ENCODE measurements around the gene PHACTR2.
"Not testable (repeated sequence)": the region's sequence is repeated elsewhere in the genome, so short reads cannot be mapped to it uniquely, and the experiment has no call there.

Gene PHACTR2

GRCh38 chr6:143822584-143823024 lies 144.8 kb downstream of the PHACTR2 start:
- DNase-seq: no peak

- no peak for DNase-seq
These were observed 145.8 kb downstream of the PHACTR2 start for GRCh38 chr6:143823548-143823947.

GRCh38 chr6:143828572-143828971 lies 150.8 kb downstream of the PHACTR2 start:
- DNase-seq: no peak

- DNase-seq: no peak
These were observed 158.4 kb downstream of the PHACTR2 start for GRCh38 chr6:143836150-143836549.

GRCh38 chr6:143838395-143838794 lies 160.6 kb downstream of the PHACTR2 start:
- DNase-seq: no peak

- no peak for DNase-seq
These were observed 161.4 kb downstream of the PHACTR2 start for GRCh38 chr6:143839196-143839595.

- DNase-seq: no peak
These were observed 163.0 kb downstream of the PHACTR2 start for GRCh38 chr6:143840595-143841265.

- no peak for DNase-seq
These were observed 164.7 kb downstream of the PHACTR2 start for GRCh38 chr6:143842461-143842901.

- peak; percentile 87 to 92 for DNase-seq
These were observed 165.3 kb downstream of the PHACTR2 start, which contains the start of gene LTV1 for GRCh38 chr6:143842902-143843676. Gene LTV1 (plus strand): TSS chr6:143843338. CDS start chr6:143843478, 140 bp downstream.

GRCh38 chr6:143843677-143843999 lies 165.9 kb downstream of the PHACTR2 start:
- no peak for DNase-seq

- DNase-seq: no peak
These were observed 166.2 kb downstream of the PHACTR2 start for GRCh38 chr6:143844006-143844405.

GRCh38 chr6:143845033-143845432 lies 167.3 kb downstream of the PHACTR2 start:
- DNase-seq: no peak

GRCh38 chr6:143851706-143852105 lies 173.9 kb downstream of the PHACTR2 start:
- not testable (repeated sequence) for DNase-seq

- not testable (repeated sequence) for DNase-seq
These were observed 177.3 kb downstream of the PHACTR2 start for GRCh38 chr6:143855057-143855456.

GRCh38 chr6:143856762-143857161 lies 179.0 kb downstream of the PHACTR2 start:
- not testable (repeated sequence) for DNase-seq

- DNase-seq: no peak
These were observed 179.9 kb downstream of the PHACTR2 start for GRCh38 chr6:143857651-143858050.

- no peak for DNase-seq
These were observed 182.3 kb downstream of the PHACTR2 start for GRCh38 chr6:143859891-143860660.

GRCh38 chr6:143863771-143864170 lies 186.0 kb downstream of the PHACTR2 start:
- DNase-seq: no peak

- no peak for DNase-seq
These were observed 186.5 kb downstream of the PHACTR2 start, which contains the start of gene ZC2HC1B for GRCh38 chr6:143864234-143864633. Gene ZC2HC1B (plus strand): TSS chr6:143864474. CDS start chr6:143864540, 66 bp downstream.

- DNase-seq: no peak
These were observed 189.5 kb downstream of the PHACTR2 start for GRCh38 chr6:143867236-143867635.

- DNase-seq: not testable (repeated sequence)
These were observed 191.0 kb downstream of the PHACTR2 start for GRCh38 chr6:143868808-143869207.

GRCh38 chr6:143871202-143871730 lies 193.5 kb downstream of the PHACTR2 start:
- DNase-seq: not testable (repeated sequence)

GRCh38 chr6:143872201-143872600 lies 194.4 kb downstream of the PHACTR2 start:
- DNase-seq: no peak
